ENCODE data around the gene HNRNPF.
"Not testable (repeated sequence)": the region's sequence is repeated elsewhere in the genome, so short reads cannot be mapped to it uniquely, and the experiment has no call there.

Gene HNRNPF

GRCh38 chr10:43339136-43339535 is 69.8 kb downstream of the HNRNPF start:
- in situ Hi-C loops (cut with HindIII; ENCODE audit: low pct_ligation_motif_present, low pct_unique_long_range_greater_than_20kb, low sequenced_read_pairs): no loop called here

GRCh38 chr10:43338117-43338516 is 70.9 kb downstream of the HNRNPF start:
- in situ Hi-C loops (cut with HindIII; ENCODE audit: low pct_ligation_motif_present, low pct_unique_long_range_greater_than_20kb, low sequenced_read_pairs): no loop called here
- DNase-seq: no peak

More at GRCh38 chr10:43339136-43339535, 69.8 kb downstream of the HNRNPF start:
- DNase-seq: no peak

GRCh38 chr10:43337536-43337935 is 71.5 kb downstream of the HNRNPF start:
- not testable (repeated sequence) for DNase-seq

GRCh38 chr10:43336641-43337318 is 72.2 kb downstream of the HNRNPF start:
- DNase-seq: peak; percentile 81
- in situ Hi-C loops (cut with HindIII; ENCODE audit: low pct_ligation_motif_present, low pct_unique_long_range_greater_than_20kb, low sequenced_read_pairs): no loop called here

More at GRCh38 chr10:43337536-43337935, 71.5 kb downstream of the HNRNPF start:
- in situ Hi-C loops (cut with HindIII; ENCODE audit: low pct_ligation_motif_present, low pct_unique_long_range_greater_than_20kb, low sequenced_read_pairs): not testable (repeated sequence)

- in situ Hi-C loops (cut with HindIII; ENCODE audit: low pct_ligation_motif_present, low pct_unique_long_range_greater_than_20kb, low sequenced_read_pairs): no loop called here
Measured at GRCh38 chr10:43336061-43336460, 72.9 kb downstream of the HNRNPF start.

More at GRCh38 chr10:43336061-43336460, 72.9 kb downstream of the HNRNPF start:
- DNase-seq: no peak
